Subcutaneous abdominal adipose tissue (tissue), 5 donors: ENCODE measurements around the gene PXDN.

Experiments used
- H3K27ac ChIP-seq: one replicate; pipeline ENCODE4 v1.7.0; 2013; ENCODE audit warnings: low read depth, mild to moderate bottlenecking, inconsistent platforms, low read length, moderate library complexity
- H3K27me3 ChIP-seq, 5 donors: one replicate each; pipeline ENCODE4 v1.7.0; 2013; ENCODE audit warnings: low read length in 5 of 5, inconsistent platforms in 1 of 5; ENCODE audit not compliant: control insufficient read depth in 5 of 5, insufficient read depth in 4 of 5
- H3K36me3 ChIP-seq, 5 donors: one replicate each; pipeline ENCODE4 v1.7.0; 2013; ENCODE audit warnings: low read length in 5 of 5; ENCODE audit not compliant: control insufficient read depth in 5 of 5, insufficient read depth in 5 of 5
- H3K4me1 ChIP-seq, 5 donors: one replicate each; pipeline ENCODE4 v1.7.0; 2013; ENCODE audit warnings: low read length in 5 of 5, mild to moderate bottlenecking in 3 of 5, moderate library complexity in 1 of 5; ENCODE audit not compliant: control insufficient read depth in 5 of 5, insufficient read depth in 5 of 5
- H3K4me3 ChIP-seq, 5 donors: one replicate each; pipeline ENCODE4 v1.7.0; 2013; ENCODE audit warnings: low read length in 5 of 5, low read depth in 1 of 5
- H3K9ac ChIP-seq, 5 donors: one replicate each; pipeline ENCODE4 v1.7.0; 2013; ENCODE audit warnings: low read length in 5 of 5, mild to moderate bottlenecking in 4 of 5, moderate library complexity in 3 of 5
- H3K9me3 ChIP-seq, 5 donors: one replicate each; pipeline ENCODE4 v1.7.0; 2013; ENCODE audit warnings: low read length in 5 of 5; ENCODE audit not compliant: control insufficient read depth in 5 of 5
- donor health status: healthy.
- donor health status: healthy.
- donor health status: healthy.
- donor health status: healthy.
- donor health status: healthy.

Gene PXDN

GRCh38 chr2:1694371-1695271 is 49.7 kb downstream of the PXDN start:
- Histone ChIP-seq H3K27ac (peak overlapping the region; percentile 33), H3K4me3 (no peak overlapping the region), H3K36me3 (peaks cover 0 to 23% (median 18%) of the 10 kb centered on the region in 5 donors), H3K27me3 (no peaks in the 10 kb centered on the region), H3K9ac (no peak overlapping the region), H3K9me3 (no peaks in the 10 kb centered on the region), H3K4me1 (peaks cover 10 to 57% (median 48%) of the 10 kb centered on the region in 5 donors)

GRCh38 chr2:1693723-1694122 is 50.6 kb downstream of the PXDN start:
- Histone ChIP-seq H3K9me3 (no peaks in the 10 kb centered on the region), H3K27me3 (no peaks in the 10 kb centered on the region), H3K27ac (peak overlapping the region; percentile 15), H3K36me3 (peaks cover 0 to 32% (median 24%) of the 10 kb centered on the region in 5 donors), H3K9ac (no peak overlapping the region), H3K4me3 (no peak overlapping the region), H3K4me1 (peaks cover 10 to 55% (median 42%) of the 10 kb centered on the region in 5 donors)

GRCh38 chr2:1692342-1692741 is 52.0 kb downstream of the PXDN start:
- H3K9ac ChIP-seq, result no peak overlapping the region
- H3K27ac ChIP-seq, result peak overlapping the region; percentile 18
- H3K36me3 ChIP-seq, result peaks cover 6 to 45% (median 35%) of the 10 kb centered on the region in 5 donors
- H3K4me1 ChIP-seq, result peaks cover 0 to 41% (median 28%) of the 10 kb centered on the region in 5 donors
- H3K4me3 ChIP-seq, result no peak overlapping the region
- no peaks in the 10 kb centered on the region for H3K27me3 ChIP-seq
- no peaks in the 10 kb centered on the region for H3K9me3 ChIP-seq

- H3K27me3 ChIP-seq, result no peaks in the 10 kb centered on the region
- no peak overlapping the region for H3K27ac ChIP-seq
- peaks cover 6 to 55% (median 45%) of the 10 kb centered on the region in 5 donors for H3K36me3 ChIP-seq
- peaks cover 3 to 36% (median 27%) of the 10 kb centered on the region in 5 donors for H3K4me1 ChIP-seq
- no peaks in the 10 kb centered on the region for H3K9me3 ChIP-seq
- H3K4me3 ChIP-seq, result no peak overlapping the region
- H3K9ac ChIP-seq, result no peak overlapping the region
These were observed 52.9 kb downstream of the PXDN start for GRCh38 chr2:1691366-1691765.

- H3K27me3 ChIP-seq, result no peaks in the 10 kb centered on the region
- peaks cover 6 to 67% (median 57%) of the 10 kb centered on the region in 5 donors for H3K36me3 ChIP-seq
- H3K4me1 ChIP-seq, result peaks cover 7 to 46% (median 37%) of the 10 kb centered on the region in 5 donors
- no peak overlapping the region for H3K4me3 ChIP-seq
- H3K27ac ChIP-seq, result peak overlapping the region; percentile 80
- no peaks in the 10 kb centered on the region for H3K9me3 ChIP-seq
- peak overlapping the region in 1 of 5 donors; percentile 47 for H3K9ac ChIP-seq
These were observed 54.1 kb downstream of the PXDN start for GRCh38 chr2:1690056-1690775.

- Histone ChIP-seq H3K4me1 (peaks cover 7 to 38% (median 28%) of the 10 kb centered on the region in 5 donors), H3K9ac (no peak overlapping the region), H3K36me3 (peaks cover 6 to 77% (median 65%) of the 10 kb centered on the region in 5 donors), H3K4me3 (no peak overlapping the region), H3K27me3 (no peaks in the 10 kb centered on the region), H3K9me3 (no peaks in the 10 kb centered on the region), H3K27ac (peak overlapping the region; percentile 80)
These were observed 55.5 kb downstream of the PXDN start for GRCh38 chr2:1688859-1689258.

- no peaks in the 10 kb centered on the region for H3K27me3 ChIP-seq
- H3K27ac ChIP-seq, result peak overlapping the region; percentile 22
- peaks cover 7 to 38% (median 28%) of the 10 kb centered on the region in 5 donors for H3K4me1 ChIP-seq
- peaks cover 6 to 77% (median 65%) of the 10 kb centered on the region in 5 donors for H3K36me3 ChIP-seq
- H3K9ac ChIP-seq, result no peak overlapping the region
- no peaks in the 10 kb centered on the region for H3K9me3 ChIP-seq
- H3K4me3 ChIP-seq, result no peak overlapping the region
These were observed 56.2 kb downstream of the PXDN start for GRCh38 chr2:1688161-1688560.

- H3K9ac ChIP-seq, result no peak overlapping the region
- peak overlapping the region; percentile 22 for H3K27ac ChIP-seq
- no peak overlapping the region for H3K4me3 ChIP-seq
- no peaks in the 10 kb centered on the region for H3K27me3 ChIP-seq
- no peaks in the 10 kb centered on the region for H3K9me3 ChIP-seq
- H3K4me1 ChIP-seq, result peaks cover 7 to 36% (median 23%) of the 10 kb centered on the region in 5 donors
- H3K36me3 ChIP-seq, result peaks cover 6 to 74% (median 59%) of the 10 kb centered on the region in 5 donors
These were observed 57.1 kb downstream of the PXDN start for GRCh38 chr2:1687254-1687653.

GRCh38 chr2:1686784-1687105 is 57.6 kb downstream of the PXDN start:
- H3K36me3 ChIP-seq, result peaks cover 6 to 74% (median 59%) of the 10 kb centered on the region in 5 donors

More at GRCh38 chr2:1686784-1687105, 57.6 kb downstream of the PXDN start:
- Histone ChIP-seq H3K27ac (peak overlapping the region; percentile 22), H3K9me3 (no peaks in the 10 kb centered on the region), H3K4me3 (no peak overlapping the region), H3K9ac (no peak overlapping the region), H3K4me1 (peaks cover 7 to 37% (median 26%) of the 10 kb centered on the region in 5 donors), H3K27me3 (no peaks in the 10 kb centered on the region)
